Measurements from ENCODE around the gene EIF2B2.

GRCh38 chr14:75003250-75004027 is 718 bp downstream of the EIF2B2 start:
- TF ChIP-seq TAF1 (IDR thresholded peaks at IDR 0.05; ENCODE audit: borderline replicate concordance, low read depth, low read length) (no peak), POLR2A (IDR thresholded peaks at IDR 0.05; ENCODE audit: low read depth, low read length) (no peak), POLR2AphosphoS5 (IDR thresholded peaks at IDR 0.05; ENCODE audit: low read depth, low read length) (peak; percentile 2; the same call in 1 of the 2 replicates)

All from GM12892 (cell line).